Stimulated activated CD4-positive, alpha-beta T cell treated with anti-CD3 and anti-CD28 coated beads, TNF-alpha, amount 100 ng/mL, for 1 hour (primary cell): ENCODE data around the gene RUBCNL.
"Not testable (repeated sequence)": the region's sequence is repeated elsewhere in the genome, so short reads cannot be mapped to it uniquely, and the experiment has no call there.

ENCODE experiments used
- DNase-seq, 3 donors: peaks; one replicate each; pipeline ENCODE4 v3.0.0-alpha.2; 2020; ENCODE audit warnings: low read depth in 3 of 3, low spot score in 1 of 3

RUBCNL gene, protein sequence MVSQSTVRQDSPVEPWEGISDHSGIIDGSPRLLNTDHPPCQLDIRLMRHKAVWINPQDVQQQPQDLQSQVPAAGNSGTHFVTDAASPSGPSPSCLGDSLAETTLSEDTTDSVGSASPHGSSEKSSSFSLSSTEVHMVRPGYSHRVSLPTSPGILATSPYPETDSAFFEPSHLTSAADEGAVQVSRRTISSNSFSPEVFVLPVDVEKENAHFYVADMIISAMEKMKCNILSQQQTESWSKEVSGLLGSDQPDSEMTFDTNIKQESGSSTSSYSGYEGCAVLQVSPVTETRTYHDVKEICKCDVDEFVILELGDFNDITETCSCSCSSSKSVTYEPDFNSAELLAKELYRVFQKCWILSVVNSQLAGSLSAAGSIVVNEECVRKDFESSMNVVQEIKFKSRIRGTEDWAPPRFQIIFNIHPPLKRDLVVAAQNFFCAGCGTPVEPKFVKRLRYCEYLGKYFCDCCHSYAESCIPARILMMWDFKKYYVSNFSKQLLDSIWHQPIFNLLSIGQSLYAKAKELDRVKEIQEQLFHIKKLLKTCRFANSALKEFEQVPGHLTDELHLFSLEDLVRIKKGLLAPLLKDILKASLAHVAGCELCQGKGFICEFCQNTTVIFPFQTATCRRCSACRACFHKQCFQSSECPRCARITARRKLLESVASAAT

DNA sequence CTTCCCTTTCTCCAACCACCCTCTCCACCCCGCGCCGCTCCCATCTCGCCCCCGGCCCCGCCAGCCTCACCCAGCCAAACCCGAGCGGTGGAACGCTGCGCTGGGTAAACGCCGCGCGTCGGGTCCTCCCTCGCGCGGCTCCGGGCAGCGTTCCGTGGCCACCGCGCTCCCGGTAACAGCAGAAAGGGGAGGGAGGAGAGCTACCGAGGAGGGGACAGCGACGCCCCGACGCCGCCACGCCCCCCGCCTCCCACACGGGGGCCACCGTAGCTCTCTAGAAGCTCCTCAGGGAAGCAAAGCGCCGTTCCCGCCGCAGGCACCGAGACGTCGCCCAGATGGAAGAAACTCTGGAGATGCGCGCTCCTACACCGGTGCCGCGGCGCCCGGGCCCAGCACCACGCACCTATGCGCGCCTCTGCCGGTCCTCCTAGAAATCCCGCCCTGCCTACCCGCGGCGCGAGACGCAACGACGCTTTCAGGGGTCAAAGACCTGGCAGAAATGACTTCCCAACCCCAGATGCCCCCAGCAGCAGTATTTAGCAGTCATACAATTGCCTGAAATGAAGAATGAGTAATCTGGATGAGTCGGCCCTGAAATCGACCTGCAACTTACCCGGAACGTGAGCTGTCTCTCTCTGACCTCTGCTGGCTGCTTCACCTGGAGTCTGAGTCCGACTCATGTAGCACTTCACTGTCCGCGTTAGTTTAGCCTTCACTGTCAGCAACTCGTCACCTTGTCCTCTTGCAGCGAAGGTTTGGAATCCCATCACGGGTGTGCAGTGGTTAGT is at the start of gene RUBCNL:
TSS of gene RUBCNL (minus strand) at position 189 of the 788 bp plus-strand sequence. CDS start 14,777 bp downstream, outside the sequence.
- DNase-seq, result peak in 1 of 3 donors; percentile 7

DNA sequence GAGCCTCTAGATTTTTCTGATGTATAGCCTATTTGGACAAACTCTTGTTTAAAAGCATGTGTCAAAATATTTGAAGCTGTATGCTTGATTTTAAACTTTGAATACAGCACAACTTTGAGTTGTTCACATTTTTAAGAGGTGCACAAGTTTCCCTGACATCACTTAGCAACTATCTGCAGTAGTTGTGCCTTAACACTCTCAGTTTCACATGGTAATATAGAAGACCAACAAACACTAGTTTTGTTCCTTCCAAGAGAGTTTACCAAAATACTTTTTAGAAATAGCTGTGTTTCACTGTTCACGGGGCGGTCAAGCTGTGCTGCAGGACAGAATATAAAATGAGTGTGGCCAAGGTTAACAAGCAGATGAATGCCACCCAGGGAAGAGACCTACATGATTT is 42.5 kb upstream of the RUBCNL start:
- not testable (repeated sequence) for DNase-seq

DNA sequence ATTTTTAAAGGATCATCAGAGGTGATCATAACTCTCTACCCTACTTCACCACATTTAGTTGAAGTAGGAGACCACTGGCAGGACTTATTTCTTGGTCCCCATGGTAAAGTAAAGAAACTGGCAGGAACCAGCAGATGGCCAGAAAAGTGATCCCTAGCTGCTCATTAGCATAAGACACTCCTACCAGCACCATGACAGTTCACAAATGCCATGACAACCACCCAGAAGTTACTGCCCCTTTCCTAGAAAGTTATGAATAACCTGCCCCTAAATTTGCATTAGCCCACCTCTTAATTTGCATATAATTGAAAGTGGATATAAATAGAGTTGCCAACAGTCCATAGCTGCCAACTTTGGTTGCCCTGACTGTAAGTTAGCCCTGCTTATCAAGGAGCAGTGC is 18.4 kb upstream of the RUBCNL start:
- DNase-seq, result no peak

DNA sequence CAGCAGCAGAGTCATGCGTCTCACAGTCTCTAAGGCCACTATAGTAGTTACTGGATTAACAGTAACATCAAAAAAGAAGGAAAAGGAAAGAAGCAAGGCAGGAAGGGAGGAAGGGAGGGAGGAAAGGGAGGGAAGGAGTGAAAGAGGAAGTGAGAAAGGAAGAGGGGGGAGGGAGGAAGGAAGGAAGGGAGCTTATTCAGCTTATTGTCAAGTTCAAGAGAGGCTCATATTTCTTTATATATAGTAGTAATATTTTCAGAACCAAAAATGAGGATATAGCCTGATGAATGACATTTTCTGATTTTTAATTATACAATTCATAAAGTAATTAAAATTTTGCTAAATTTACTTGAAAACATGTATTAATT is 17.7 kb upstream of the RUBCNL start:
- DNase-seq, result no peak

DNA sequence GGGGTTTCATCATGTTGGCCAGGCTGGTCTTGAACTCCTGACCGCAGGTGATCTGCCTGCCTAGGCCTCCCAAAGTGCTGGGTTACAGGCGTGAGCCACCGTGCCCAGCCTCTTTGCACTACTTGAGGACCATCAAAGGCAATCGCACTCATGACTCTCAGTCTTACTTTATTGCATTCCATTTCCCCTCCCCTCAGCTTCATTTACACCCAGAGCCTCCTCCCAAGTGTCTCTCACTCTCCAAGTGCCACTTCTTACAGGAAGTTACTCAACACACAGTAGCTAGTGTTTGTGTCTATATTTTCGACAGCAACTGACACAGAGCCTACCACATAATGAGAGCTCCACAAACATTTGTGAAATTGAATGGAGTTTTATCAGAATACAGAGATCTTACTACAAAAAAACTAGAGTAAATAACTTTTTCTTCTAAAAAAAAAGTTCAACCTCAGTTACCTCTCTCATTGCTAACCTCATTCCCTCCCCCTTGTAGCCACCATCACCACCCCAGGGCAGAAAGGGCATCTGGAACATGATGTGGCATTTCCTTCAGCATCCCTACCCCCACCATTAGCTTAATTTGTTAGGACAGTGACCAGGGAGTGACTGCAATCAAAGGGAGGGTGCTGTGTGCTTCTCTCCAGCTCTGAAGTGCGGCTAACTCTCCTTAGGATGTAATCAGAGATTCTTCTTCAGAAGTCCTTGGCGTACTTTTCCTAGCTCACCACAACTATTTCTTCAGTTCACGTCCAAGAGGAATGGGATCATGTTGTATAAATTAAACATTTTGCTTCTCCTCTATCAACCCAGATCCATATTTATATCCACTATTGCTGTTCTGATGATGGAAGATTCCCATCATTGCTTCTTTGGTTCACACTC is 17.0 kb upstream of the RUBCNL start:
- no peak for DNase-seq

DNA sequence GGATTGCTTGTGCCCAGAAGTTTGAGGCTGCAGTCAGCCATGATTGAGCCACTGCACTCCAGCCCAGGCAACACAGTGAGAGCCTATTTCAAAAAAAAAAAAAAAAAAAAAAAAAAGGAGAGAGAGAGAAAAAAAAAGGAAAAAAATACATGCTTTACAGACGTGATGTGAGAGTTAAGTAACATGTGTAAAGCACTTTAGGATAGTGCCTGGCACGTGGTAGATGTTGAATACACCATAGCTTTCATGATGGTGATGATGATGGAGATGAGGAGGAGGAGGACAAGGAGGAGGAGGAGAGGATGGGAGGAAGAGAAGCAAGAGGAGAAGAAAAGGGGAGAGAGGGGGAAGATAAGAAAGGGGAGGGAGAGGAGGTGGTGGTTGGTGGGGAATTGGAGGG is 15.1 kb upstream of the RUBCNL start:
- no peak for DNase-seq

DNA sequence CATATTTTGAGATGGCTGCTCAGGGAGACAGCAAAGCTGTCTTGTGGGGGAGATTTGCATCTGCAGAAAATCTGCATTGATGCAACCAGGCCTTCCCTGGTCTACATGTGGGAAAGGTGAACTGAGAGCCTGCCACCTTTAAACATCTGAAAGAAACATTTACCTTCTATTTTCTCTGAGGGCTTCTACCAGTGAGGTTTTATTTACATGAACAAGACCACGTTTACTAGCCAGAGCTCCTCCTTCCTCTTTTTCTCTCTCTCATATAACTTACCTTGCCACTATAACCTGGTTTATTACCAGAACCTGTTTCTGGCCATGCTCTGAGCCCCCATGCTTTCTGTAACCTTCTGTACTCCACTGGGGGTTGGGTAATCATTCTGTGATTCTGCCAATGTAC is 14.4 kb upstream of the RUBCNL start:
- DNase-seq, result no peak

DNA sequence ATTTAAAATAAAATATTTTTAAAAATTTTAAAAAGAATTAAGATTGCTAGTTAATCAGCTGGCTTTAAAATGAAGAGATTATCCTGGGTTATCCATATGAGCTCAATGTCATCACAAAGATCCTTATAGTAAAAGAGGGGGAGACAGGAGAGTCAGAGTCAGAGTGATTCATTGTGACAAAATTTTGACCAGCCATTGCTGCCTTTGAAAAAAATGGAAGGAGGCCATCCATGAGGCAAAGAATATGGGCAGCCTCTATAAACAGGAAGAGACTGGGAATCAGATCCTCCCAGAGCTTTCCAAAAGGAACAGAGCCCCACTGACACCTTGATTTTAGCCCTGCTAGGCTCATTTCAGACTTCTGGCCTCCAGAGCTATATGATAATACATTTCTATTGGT is 9.3 kb upstream of the RUBCNL start:
- DNase-seq, result no peak

DNA sequence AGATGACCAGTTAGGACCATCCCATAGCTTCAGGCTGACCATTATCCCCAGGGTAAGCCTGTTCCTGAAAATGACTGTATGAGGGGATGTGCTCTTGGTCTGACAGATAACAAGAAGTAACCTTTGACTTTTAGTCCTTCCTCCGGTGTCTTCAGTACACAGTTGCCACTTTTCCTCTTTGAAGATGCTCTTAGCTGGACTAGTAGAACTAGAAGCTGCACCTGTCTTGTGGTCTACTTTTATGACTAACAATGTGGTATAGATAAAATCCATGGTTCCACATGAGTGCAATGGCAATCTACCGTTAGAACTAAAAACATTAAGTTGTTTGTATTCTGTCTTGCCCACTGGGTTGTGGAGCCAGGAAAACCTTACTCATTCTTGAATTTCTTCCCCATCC is 5.9 kb upstream of the RUBCNL start:
- no peak for DNase-seq

DNA sequence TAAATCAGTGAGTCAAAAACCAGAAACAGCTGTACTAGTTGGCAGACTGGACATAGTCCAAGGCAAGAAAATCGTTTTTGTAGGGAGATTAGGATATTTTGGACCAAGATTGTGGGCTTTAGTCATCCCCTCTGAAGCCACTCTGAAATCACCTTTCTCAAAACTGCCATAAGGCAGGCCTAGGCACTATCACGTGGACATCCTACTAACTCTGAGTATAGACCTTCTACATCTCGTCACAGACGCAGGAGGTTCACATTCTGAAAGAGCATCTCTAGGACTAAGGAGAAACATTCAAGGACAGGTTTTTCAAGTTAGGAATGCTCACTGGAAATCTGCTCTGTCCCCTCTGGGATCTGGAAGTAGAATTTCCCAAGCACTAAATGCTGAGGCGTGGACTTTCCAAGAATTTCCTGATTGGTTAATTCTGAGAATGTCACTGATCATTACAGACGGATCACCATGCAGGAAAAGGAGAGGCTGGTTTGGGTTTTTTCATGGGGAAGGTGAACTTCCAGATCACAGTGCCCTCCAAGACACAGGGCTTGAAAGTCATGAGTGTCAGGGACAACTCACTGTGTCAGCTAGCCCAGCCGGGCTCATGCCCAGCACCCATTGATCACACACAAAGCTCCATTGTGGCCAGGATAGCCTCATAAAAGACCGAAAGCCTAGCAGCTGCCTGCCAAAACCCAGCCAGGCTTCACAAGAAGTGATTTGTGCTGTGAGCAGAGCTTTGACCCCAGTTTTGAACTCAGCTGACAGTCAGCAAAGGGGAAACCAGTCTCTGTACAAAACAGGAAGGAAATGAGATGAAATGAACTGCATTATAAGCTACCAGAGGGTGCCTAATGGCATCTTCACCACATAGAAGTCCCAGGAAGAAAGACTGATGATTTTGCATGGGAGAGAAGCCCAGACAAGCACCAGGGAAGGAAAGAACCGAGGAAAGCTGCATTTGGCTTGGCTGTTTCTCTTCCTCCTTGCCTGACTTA is 2.7 kb upstream of the RUBCNL start:
- no peak for DNase-seq

DNA sequence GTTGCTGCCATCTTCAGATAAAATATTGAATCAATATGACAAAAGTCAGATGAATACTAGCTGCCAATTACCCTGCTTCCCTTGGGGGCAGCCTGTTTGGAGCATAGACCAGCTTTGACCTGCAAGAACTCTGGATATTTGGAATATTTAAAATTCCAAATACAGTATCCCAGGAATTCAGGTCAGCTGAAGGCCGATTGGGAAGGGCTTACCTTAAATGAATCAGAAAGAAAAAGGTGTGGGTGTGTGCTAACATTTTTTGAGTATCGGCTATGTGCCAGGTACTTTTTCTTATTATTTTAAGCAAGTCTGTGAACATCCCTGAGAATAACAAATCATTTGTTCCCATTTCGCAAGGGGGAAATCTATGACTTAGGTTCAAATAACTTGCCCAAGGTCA is 1.8 kb upstream of the RUBCNL start:
- no peak for DNase-seq

DNA sequence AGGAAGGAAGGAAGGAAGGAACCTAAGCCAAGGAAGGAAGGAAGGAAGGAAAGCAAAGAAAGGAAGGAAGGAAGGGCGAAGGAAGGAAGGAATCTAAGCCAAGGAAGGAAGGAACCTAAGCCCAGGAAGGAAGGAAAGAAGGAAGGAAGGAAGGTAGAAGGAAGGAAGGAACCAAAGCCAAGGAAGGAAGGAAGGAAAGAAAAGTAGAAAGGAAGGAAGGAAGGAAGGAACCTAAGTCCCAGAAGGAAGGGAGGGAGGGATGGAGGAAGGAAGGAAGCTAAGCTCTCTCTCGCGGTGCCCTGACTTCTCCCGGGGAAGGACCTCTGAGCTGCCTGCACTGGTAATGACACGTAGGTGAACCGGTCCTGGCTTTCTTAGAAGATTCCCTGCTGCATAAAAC is 1.3 kb upstream of the RUBCNL start:
- no peak for DNase-seq

DNA sequence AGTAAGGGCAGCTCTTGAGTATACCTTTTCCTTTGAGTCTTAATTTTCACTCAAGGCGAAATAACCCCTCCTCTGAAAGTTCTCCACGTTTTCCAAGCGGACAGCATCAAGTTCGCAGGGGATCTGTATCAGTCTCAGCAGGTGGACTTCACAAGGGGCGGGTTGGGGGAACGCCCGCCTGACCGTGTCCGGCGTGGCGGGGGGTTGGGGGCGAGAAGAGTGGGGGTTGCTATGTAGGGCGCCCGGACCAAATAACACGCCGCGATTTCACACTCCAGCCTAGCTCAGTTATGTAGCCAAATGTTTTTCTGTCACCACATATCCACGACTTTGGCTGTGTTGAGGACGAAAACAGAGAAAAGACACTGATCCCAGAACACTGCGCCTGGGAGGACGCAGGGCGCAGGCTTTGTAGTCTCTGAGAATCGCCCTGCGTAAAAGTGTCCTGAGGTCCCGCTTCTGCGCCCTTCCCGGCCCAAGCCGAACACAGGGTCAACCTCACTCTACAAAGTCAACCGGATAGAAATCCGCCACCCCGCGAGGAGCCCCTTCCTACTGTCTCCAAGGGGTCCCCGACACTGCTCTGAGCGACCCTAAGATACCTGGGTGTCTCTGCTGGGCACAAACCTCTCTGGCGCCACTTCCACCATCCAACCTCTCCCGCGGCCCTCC is 524 bp downstream of the RUBCNL start:
- DNase-seq, result no peak

DNA sequence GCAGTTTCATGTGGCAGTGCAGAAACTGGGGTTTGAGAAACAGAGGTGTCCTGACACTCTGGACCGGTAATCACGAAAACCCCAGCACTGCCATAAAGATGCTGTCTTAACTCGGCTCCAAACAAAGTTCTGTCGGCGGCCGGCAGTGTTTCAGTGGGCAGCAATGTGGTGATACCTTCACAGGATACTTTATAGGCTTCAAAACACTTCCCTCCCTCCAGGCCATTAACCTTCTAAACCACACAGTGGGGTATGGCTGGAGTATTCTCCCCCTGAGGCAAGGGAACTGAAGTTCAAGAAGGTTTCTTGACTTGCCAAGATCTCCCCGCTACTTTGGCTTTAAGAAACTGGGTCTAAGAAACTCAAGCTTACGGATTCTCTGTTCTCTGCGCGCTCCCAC is 1.1 kb downstream of the RUBCNL start:
- DNase-seq, result no peak

DNA sequence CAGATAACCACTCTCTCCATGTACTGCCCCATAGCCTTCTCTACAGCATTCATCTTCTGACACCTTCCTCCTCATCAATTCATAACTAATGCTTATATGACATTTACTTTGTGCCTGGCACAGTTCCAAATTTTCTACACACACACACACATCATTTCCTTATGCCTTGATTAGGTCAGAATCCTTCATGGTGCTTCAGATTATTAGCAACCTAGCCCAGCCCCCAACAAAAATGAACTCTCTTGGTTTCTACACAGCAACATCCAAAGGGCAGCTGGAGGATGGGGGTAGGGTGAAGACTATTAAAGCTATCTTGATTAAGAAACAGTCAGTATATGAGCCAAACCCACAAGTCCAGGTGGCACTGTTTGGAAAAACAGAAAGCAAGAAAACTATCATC is 3.7 kb downstream of the RUBCNL start:
- DNase-seq, result no peak

DNA sequence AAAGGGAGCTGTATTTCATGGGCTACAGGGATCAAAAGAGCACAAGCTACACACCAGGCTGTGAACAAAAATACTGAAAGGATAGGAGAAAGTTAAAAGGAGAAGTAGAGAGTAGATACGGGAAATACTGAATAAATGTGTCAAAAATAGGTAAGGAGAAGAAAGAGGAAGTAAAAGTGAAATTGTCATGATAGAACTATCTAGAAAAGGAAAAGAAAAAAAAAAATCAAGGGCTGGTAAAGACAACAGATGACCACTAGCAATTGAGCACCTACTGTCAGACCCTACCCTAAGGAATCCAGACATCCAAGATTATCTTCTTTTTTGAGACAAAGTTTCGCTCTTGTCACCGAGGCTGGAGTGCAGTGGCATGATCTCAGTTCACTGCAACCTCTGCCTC is 4.8 kb downstream of the RUBCNL start:
- no peak for DNase-seq

DNA sequence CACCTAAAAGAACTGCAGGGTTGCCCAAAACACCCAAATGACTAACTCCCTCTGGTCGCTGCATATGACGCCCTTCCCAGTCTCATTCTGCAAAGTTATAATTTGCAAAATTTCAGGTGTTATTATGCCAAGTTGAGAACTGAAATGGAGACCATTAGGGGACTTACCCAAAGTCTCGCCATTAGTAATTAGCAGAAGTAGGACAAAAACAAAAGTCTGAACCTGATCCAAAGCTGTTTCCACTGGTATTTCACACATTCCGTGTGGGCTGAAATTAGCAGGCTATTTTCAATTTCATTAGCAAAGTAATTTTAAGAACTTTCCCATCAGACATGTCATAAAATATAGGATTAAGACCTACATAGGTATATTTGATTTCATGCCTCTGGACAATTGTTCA is 6.8 kb downstream of the RUBCNL start:
- DNase-seq, result no peak

DNA sequence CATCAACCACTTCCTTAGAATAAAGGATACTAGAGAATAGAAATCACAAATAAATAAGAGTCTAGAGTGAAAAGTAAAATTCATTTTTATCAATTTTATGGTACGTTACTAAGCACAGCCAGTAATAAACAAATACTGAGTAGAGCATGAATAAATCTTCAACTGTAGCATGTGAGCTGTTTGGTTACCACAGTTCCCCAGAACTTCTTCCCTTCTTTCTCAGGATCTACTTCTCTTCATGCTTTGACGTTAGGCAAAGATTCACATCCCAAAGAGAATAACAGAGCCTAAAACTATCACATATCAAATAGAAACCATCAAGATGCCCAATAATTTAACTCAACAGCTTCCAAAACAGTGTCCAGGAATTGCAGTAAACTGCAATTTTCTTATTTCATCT is 7.4 kb downstream of the RUBCNL start:
- DNase-seq, result no peak

DNA sequence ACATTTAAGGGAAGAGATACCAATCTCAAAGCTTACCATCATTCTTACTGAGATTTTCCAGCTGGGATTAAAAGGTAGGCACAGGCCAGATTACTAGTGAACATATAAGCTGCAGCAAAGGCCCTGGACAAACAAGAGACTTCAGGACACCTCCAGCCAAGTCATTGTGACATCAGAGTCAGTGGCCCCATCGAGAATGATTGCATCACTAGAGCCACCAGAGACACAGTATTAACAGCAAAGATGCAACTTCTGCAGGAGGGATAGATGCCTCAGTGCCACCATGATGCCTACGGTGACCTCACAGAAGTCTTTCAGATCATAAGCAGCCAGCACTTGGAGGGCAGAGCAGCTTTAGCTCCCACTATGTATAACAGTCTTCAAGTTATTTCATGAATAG is 8.6 kb downstream of the RUBCNL start:
- DNase-seq, result no peak
